Peyer's patch (tissue), 4 donors: Measurements from ENCODE around the gene GNG4. TPM values are rescaled to one million over a fixed set of nuclear protein-coding genes. Genes with fewer than 3 reads are reported as not detected.
A peak's percentile ranks its signal among the peaks of the same experiment; 100 is the strongest.

Experiments used
- DNase-seq, 3 donors: peaks; one replicate each; pipeline ENCODE4 v3.0.0-alpha.2; 2017 to 2019
- H3K27ac ChIP-seq, 4 donors: fragments of 200-600 bp; sonication (generic); one replicate each; pipeline ENCODE4 v1.5.1; 2016 to 2019
- H3K27me3 ChIP-seq, 2 donors: fragments of 200-600 bp; sonication (generic); one replicate each; pipeline ENCODE4 v1.5.1; 2019
- H3K36me3 ChIP-seq, 3 donors: fragments of 200-600 bp; sonication (generic); one replicate each; pipeline ENCODE4 v1.5.1; 2016 to 2019
- H3K4me1 ChIP-seq, 4 donors: fragments of 200-600 bp; sonication (generic); one replicate each; pipeline ENCODE4 v1.5.1; 2016 to 2019
- H3K4me3 ChIP-seq, 4 donors: fragments of 200-600 bp; sonication (generic); 1 replicate in 3 of 4; 2 replicates in 1 of 4; pipeline ENCODE4 v1.5.1; 2016 to 2019; ENCODE audit warnings: mild to moderate bottlenecking in 1 of 4
- H3K9me3 ChIP-seq, 4 donors: fragments of 200-600 bp; sonication (generic); one replicate each; pipeline ENCODE4 v1.5.1; 2016 to 2019; ENCODE audit warnings: mild to moderate bottlenecking in 1 of 4
- CTCF ChIP-seq, 6 experiments: fragments of 450-650 bp in 4 of 6; fragments of 200-600 bp in 2 of 6; sonication (generic) in 1 of 6; IDR thresholded peaks; one replicate each; pipeline ENCODE4 v1.5.1; 2017 to 2019; ENCODE audit warnings: antibody characterized with exemption in 6 of 6, mild to moderate bottlenecking in 3 of 6, moderate library complexity in 1 of 6
- POLR2A ChIP-seq, 2 donors: fragments of 450-650 bp; IDR thresholded peaks; one replicate each; pipeline ENCODE4 v1.5.1; 2017; ENCODE audit warnings: antibody characterized with exemption in 2 of 2, mild to moderate bottlenecking in 2 of 2, moderate library complexity in 2 of 2
- total RNA-seq, 4 donors: library from RNA; depleted of rRNA; stranded (reverse); fragments of >200 nt; gene quantifications; one replicate each; pipeline ENCODE4 v1.1.0, GENCODE V29; 2016

The GNG4 gene
- total RNA-seq, 4 donors from 2014 or later = 1.6 to 9.1 (median 2.9) TPM

GRCh38 chr1:235586413-235586812 is 63.2 kb downstream of the GNG4 start:
- no peaks in the 10 kb centered on the region for H3K4me1 ChIP-seq
- H3K4me3 ChIP-seq = no peak overlapping the region
- peaks cover 0 to 11% (median 0%) of the 10 kb centered on the region in 4 donors for H3K9me3 ChIP-seq
- no peaks in the 10 kb centered on the region for H3K36me3 ChIP-seq
- no peaks in the 10 kb centered on the region for H3K27me3 ChIP-seq
- TF ChIP-seq POLR2A (IDR thresholded peaks at IDR 0.05) = no peak
- TF ChIP-seq CTCF (IDR thresholded peaks at IDR 0.05) = no peak
- peak in 1 of 3 donors; percentile 31 for DNase-seq
- H3K27ac ChIP-seq = no peak overlapping the region

GRCh38 chr1:235584973-235585372 is 64.6 kb downstream of the GNG4 start:
- H3K9me3 ChIP-seq = peaks cover 0 to 11% (median 0%) of the 10 kb centered on the region in 4 donors
- no peaks in the 10 kb centered on the region for H3K4me1 ChIP-seq
- no peak for DNase-seq
- H3K4me3 ChIP-seq = no peak overlapping the region
- H3K27me3 ChIP-seq = no peaks in the 10 kb centered on the region
- TF ChIP-seq POLR2A (IDR thresholded peaks at IDR 0.05) (no peak), CTCF (IDR thresholded peaks at IDR 0.05) (no peak)
- no peaks in the 10 kb centered on the region for H3K36me3 ChIP-seq
- H3K27ac ChIP-seq = no peak overlapping the region

GRCh38 chr1:235583511-235584001 is 66.0 kb downstream of the GNG4 start:
- Histone ChIP-seq H3K27me3 (no peaks in the 10 kb centered on the region), H3K36me3 (no peaks in the 10 kb centered on the region), H3K4me1 (no peaks in the 10 kb centered on the region), H3K9me3 (peaks cover 0 to under 1% (median 0%) of the 10 kb centered on the region in 4 donors), H3K4me3 (no peak overlapping the region), H3K27ac (no peak overlapping the region)
- no peak for DNase-seq
- TF ChIP-seq CTCF (IDR thresholded peaks at IDR 0.05) (no peak), POLR2A (IDR thresholded peaks at IDR 0.05) (no peak)

GRCh38 chr1:235582130-235582529 is 67.5 kb downstream of the GNG4 start:
- H3K4me3 ChIP-seq = no peak overlapping the region
- H3K27me3 ChIP-seq = no peaks in the 10 kb centered on the region
- no peak overlapping the region for H3K27ac ChIP-seq
- DNase-seq = no peak
- H3K4me1 ChIP-seq = no peaks in the 10 kb centered on the region
- no peaks in the 10 kb centered on the region for H3K36me3 ChIP-seq
- H3K9me3 ChIP-seq = no peaks in the 10 kb centered on the region
- TF ChIP-seq POLR2A (IDR thresholded peaks at IDR 0.05) = no peak
- no peak for TF ChIP-seq CTCF (IDR thresholded peaks at IDR 0.05)

- DNase-seq = no peak
- TF ChIP-seq POLR2A (IDR thresholded peaks at IDR 0.05) (no peak), CTCF (IDR thresholded peaks at IDR 0.05) (no peak)
- Histone ChIP-seq H3K9me3 (no peaks in the 10 kb centered on the region), H3K27ac (no peak overlapping the region), H3K36me3 (no peaks in the 10 kb centered on the region), H3K27me3 (no peaks in the 10 kb centered on the region), H3K4me3 (no peak overlapping the region), H3K4me1 (no peaks in the 10 kb centered on the region)
These were observed 69.7 kb downstream of the GNG4 start for GRCh38 chr1:235579891-235580290.

GRCh38 chr1:235575597-235575996 is 74.0 kb downstream of the GNG4 start:
- no peak overlapping the region for H3K27ac ChIP-seq
- no peak for DNase-seq

More at GRCh38 chr1:235575597-235575996, 74.0 kb downstream of the GNG4 start:
- H3K4me3 ChIP-seq = no peak overlapping the region
- no peaks in the 10 kb centered on the region for H3K4me1 ChIP-seq
- no peaks in the 10 kb centered on the region for H3K27me3 ChIP-seq
- TF ChIP-seq POLR2A (IDR thresholded peaks at IDR 0.05) (no peak), CTCF (IDR thresholded peaks at IDR 0.05) (no peak)
- H3K9me3 ChIP-seq = no peaks in the 10 kb centered on the region
- H3K36me3 ChIP-seq = no peaks in the 10 kb centered on the region
